GM21723 (cell line): ENCODE measurements around the gene TRIM40.

Experiments
- ATAC-seq: cut with Tn5 transposase; IDR thresholded peaks from one replicate; pipeline ENCODE4 v1.9.1; 2021; ENCODE audit warnings: mild to moderate bottlenecking, moderate library complexity; ENCODE audit not compliant: unreplicated experiment

The TRIM40 gene

DNA sequence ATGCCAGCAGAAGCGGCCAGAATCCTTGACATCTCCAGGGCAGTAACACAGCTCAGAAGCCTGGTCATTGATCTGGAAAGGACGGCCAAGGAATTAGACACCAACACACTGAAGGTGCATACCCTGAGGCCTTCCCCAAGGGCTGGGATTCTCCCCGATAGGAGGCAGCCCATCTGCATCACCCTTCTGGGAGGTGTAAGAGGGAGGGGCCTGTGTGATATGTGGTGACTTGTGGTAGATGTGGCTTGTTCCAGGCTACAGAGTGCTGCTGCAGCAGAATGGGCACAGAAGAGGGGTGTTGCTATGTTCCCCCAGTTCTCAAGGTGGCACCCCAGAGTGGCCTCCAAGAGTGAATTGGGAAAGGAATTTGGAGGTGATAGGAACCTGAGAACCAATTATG lies 11.2 kb downstream of the TRIM40 start:
- no peak for ATAC-seq

- ATAC-seq, result no peak
These were observed 13.3 kb downstream of the TRIM40 start for GRCh38 chr6:30149234-30149633.

GRCh38 chr6:30149858-30150550 lies 14.1 kb downstream of the TRIM40 start:
- no peak for ATAC-seq

DNA sequence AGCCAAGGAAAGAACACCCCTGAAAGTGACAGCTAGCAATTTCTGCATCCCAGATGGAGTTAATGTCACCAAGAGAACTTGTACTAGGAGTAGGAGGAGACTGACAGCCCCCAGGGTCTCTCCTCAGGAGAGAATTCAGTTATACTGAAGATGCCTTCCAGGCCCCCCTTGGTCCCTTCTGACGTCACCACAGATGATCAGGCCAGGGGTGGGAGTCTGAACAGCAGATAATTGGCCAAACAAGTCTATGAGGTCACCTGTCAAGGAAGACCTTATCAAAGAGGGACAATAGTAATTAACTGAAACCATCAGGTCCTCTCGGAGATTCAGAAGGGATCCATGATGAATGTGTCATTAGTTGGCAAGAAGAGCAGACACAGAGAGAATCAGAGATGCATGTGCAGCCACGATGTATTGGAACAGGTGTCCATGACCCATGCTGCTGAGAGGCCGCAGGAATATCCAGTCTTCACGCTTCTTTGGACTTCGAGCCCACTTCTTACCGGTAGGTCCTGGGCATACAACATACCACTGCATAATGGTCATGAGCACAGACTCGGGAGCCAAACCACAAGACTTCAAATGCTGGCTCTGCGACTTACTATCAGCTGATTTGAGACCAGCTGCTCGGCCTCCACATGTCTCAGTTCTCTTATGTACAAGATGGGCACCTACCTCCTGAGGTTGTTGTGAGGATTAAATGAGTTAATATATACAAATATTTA lies 14.9 kb downstream of the TRIM40 start:
- ATAC-seq, result no peak

- ATAC-seq, result no peak
These were observed 15.6 kb downstream of the TRIM40 start for GRCh38 chr6:30151580-30151979.

DNA sequence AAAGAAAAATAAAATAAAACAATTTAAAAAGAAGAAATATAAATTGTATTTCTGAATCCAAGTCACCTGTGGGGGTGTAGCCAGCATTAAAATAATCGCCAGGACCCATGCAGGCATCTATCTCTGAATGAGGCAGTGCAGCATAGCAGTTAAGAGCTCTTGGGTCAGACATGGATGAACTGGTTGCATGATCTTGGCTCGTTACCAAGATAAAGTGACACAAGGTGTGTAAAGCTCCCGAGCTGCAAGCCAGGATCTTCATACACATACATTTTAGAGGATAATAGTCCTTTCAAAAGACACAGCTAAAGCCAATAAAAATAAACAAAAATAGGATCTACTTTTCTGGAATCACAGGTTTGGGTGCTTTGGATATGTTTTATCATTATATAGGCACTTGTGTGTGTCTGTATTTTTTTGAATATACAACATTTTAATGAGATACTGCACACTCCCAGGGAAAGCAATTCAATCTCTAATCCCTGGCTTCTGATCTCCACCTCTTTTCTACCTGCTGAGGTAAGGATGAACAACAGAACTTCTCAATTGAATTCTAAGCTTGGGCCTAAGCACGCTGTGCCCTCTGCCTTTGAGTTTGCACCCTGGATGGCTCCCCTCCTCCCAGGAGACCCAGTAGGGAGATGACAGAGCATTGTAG lies 16.2 kb downstream of the TRIM40 start:
- ATAC-seq, result no peak

GRCh38 chr6:30152910-30153610 lies 17.1 kb downstream of the TRIM40 start:
- no peak for ATAC-seq

DNA sequence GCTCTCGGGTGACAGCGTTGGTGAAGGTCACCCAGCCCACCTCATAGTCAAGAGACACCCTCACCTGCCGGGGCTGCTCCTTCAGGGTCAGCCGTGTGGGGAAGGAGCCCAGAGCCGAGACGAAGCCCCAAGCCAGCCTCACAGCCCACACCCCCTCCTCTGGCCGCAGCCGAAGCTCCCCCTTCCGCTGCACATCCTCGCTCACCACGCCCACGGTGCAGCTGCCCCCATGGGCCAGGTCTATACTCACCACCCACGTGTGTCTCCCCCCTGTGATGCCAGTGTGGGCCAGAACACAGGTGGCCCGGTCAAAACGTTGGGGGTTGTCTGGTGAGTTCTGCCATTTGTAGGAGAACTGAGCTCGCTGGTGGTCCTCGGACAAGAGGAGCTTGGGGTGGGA lies 18.1 kb downstream of the TRIM40 start:
- ATAC-seq, result no peak

DNA sequence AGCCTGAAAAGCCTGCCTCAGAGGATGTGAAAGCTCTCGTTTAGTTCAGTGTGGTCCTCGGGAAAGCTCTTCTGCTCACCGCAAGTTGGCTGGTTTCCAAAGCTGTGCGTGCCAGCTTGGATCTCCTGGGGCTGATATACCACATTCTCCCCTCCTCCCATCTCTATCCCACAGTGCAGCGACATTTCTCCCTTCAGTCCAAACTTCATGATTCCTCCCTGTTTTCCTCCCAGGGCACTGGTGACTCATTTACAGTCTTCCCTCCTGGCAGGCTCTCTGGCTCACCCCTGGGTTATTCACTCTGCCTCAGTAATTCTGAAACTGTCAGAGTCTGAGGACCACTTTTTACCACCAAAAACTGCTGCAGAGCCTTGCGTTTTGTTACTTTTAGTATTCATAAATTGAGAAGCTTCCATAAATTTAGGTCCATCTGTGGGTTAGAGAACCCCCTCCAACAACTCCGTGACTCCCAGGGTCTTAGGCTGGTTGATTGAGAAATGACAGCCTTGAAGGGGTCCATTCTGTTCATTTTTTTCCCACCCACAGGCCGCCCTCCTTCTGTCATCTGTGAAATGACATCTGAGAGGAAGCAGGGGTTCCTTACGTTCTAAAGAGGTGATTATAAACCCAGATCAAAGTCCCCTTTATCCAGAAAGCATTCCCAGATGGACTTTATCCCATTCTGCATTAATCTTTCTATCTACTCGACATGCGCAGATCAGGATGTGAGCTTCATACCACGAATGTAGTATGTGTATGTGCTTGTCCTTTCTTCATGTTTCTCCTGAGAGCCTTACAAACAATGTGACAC lies 19.0 kb downstream of the TRIM40 start:
- ATAC-seq, result no peak

- no peak for ATAC-seq
These were observed 19.8 kb downstream of the TRIM40 start for GRCh38 chr6:30155520-30156261.

GRCh38 chr6:30156262-30156599 lies 20.3 kb downstream of the TRIM40 start:
- ATAC-seq, result no peak

DNA sequence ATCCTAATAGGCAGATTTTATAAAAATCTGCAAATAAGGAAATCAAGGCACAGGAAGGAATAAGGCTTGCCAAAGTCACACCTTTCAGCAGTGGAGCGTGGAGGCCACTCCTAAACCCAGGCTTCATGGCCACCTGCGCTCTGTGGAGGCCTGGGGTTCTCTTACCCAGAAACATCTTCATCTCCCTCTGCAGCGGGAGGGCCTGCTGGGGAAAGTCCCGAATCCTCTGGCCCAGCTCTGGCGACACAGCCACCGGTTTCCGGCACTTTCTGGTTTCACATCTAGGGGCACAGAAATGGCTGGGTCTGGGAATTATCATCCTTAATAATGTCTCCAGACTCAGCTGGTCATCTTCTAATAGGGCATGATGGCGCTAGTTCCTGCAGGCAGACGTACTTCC lies 20.8 kb downstream of the TRIM40 start:
- no peak for ATAC-seq

DNA sequence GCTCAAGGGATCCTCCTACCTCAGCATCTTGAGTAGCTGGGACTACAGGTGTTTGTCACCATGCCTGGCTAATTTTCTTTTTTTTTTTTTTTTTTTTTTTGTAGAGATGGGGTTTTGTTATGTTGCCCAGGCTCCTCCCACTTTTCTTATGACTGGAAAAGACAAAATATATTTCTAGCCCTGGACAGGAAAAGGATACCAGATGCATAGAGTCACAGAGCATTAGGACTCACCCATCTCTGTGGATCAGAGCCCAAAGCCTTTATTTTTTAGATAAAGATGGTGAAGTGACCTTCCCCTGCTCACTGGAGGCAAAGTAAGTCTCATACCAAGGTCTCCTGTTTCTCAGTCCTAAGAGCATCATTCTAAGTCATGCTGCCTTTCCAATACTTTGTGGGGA lies 21.6 kb downstream of the TRIM40 start:
- no peak for ATAC-seq

DNA sequence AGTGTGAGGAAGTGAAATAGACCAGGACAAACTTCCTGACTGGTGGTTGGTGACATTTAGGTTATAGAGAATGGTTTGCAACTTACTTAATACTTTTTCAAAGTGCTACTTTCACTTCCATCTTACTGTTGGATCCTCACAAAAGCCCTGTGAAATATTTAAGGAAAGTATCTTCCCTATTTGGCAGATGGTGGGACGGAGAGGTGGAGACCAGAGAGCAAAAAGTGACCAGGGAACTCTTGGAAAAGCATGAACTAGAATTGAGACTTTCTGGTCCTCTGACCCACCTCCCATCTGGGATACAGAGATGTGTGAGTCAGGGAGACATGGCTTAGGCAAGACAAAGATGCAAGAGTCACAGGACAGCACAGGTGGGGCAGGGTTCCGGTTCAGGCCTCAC lies 22.1 kb downstream of the TRIM40 start:
- no peak for ATAC-seq

- no peak for ATAC-seq
These were observed 22.6 kb downstream of the TRIM40 start for GRCh38 chr6:30158475-30159040.

DNA sequence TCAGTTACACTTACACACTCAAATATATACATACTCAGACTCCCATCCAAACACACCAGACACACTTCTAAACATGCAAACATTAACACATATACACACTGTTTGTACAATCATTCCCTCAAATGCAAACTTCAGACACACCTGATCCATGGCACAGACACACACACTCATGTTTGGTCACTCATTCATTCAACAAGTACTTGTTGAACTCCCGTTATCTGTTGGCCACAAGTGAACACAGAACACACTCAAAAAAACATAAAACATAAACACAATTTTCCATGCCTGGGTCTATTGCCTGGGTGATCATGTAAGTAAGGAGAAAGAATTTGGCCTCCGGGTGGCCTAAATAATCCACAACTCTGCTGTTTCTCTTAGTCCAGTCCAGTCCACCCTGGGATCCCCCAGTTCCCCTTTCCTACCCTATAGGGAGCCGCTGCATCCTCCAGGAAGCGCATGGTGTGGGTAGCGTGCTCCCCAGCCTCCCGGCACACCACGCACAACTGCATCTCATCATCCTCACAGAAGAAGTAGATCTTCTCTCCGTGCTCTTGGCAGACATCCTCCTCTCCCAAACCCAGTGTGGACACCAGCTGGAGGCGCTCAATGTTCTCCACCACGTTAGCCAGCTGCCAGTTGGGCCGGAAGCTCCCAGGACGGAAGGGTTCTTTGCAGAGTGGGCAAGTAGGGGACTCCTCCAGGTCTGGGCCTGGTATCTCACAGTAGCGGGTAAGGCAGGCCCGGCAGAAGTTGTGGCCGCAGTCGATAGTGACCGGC lies 24.3 kb downstream of the TRIM40 start:
- no peak for ATAC-seq

GRCh38 chr6:30160785-30161531 lies 25.0 kb downstream of the TRIM40 start, which contains the start of gene TRIM10:
Gene TRIM10, minus strand, starts transcription at chr6:30161211. Its CDS starts 353 bp downstream, at chr6:30160858.
- no peak for ATAC-seq
